LNCAP (cell line): ENCODE data around the gene LY9.

Experiments used
- CTCF ChIP-seq: fragments of 450-650 bp; IDR thresholded peaks from 2 replicates; pipeline ENCODE4 v1.5.1; 2017; ENCODE audit warnings: mild to moderate bottlenecking

Gene LY9

GRCh38 chr1:160761886-160762285 lies 34.1 kb upstream of the LY9 start:
- no peak for TF ChIP-seq CTCF

GRCh38 chr1:160763993-160764392 lies 32.0 kb upstream of the LY9 start:
- TF ChIP-seq CTCF, result no peak

- no peak for TF ChIP-seq CTCF
Measured at GRCh38 chr1:160767395-160768294, 28.3 kb upstream of the LY9 start.

GRCh38 chr1:160768295-160768657 lies 27.7 kb upstream of the LY9 start:
- peak; percentile 41 for TF ChIP-seq CTCF

- no peak for TF ChIP-seq CTCF
Measured at GRCh38 chr1:160772331-160772730, 23.6 kb upstream of the LY9 start.

GRCh38 chr1:160773093-160773492 lies 22.9 kb upstream of the LY9 start:
- no peak for TF ChIP-seq CTCF

- TF ChIP-seq CTCF, result no peak
Measured at GRCh38 chr1:160774886-160775719, 20.9 kb upstream of the LY9 start.
